ENCODE measurements around the gene MAN2A1. TPM values are rescaled to one million over a fixed set of nuclear protein-coding genes. Genes with fewer than 3 reads are reported as not detected.

MAN2A1 gene
- total RNA-seq (2022; extraction: Qiagen RNA extraction; ENCODE audit: low read depth): 13.1 to 20.8 TPM (median 17.8 TPM) in 5 replicates

GRCh38 chr5:109689740-109690241 is at the start of gene MAN2A1:
TSS of gene MAN2A1 (plus strand) at chr5:109689927. CDS start at chr5:109690418, 491 bp downstream.

